Astrocyte (in vitro differentiated cells and primary cell): ENCODE measurements around the gene ZNF273.

Experiments
- CTCF ChIP-seq: IDR thresholded peaks from 2 replicates; pipeline ENCODE4 v1.5.1; 2011; ENCODE audit warnings: low read depth, mild to moderate bottlenecking, inconsistent platforms, low read length, moderate library complexity; ENCODE audit not compliant: insufficient read depth
- EZH2 ChIP-seq: IDR thresholded peaks from 2 replicates; pipeline ENCODE4 v1.6.1; 2012; ENCODE audit warnings: mild to moderate bottlenecking, low read length, inconsistent platforms; ENCODE audit not compliant: insufficient read depth

- no peak for TF ChIP-seq CTCF
- TF ChIP-seq EZH2: no peak
Observed at GRCh38 chr7:64907641-64908326, 4.7 kb downstream of the ZNF273 start.
